ENCODE data around the gene ALPG.
A peak's percentile ranks its signal among the peaks of the same experiment; 100 is the strongest.
"Not testable (repeated sequence)": the region's sequence is repeated elsewhere in the genome, so short reads cannot be mapped to it uniquely, and the experiment has no call there.

ALPG gene

DNA sequence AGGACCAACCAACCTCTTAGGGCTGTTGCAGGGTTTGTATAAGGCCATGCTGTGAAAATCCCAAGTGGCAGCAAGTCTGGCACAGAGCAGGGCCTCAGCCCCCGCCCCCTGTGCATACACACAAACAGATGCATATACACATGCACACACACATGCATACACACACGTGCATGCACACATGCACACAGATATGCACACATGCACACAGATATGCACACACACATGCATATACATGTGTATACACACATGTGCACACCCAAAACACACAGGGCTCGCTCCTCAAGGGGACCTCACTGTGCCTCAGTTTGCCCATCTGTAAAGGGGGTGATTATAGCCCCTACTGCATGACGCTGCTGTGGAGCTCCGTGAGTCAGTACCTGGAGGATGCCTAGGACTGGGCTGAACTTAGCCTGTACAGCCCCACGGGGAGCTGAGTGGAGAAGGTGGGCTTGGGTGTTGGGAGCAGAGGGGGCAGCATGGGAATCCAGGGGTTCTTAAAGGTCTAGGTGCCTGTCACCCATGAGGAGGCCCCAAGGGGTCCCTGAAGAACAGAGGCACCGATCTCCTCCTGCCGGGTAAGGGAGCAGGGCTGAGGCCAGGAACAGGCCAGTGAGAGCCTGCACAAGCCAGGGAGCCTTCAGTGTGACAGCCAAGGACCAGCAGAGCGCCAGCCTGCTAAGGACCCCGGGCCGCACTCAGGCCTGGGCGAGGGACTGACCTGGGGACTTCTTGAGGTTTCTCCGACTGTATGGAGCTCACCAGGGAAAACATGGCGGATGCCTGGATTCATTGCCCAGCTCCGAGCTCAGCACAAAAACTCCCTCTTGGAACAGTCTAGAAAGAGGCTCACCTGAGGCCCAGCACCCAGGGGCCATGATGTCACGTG lies 25.3 kb downstream of the ALPG start:
- DNase-seq (ENCODE audit: low read depth), result no peak
- TF ChIP-seq CTCF (IDR thresholded peaks at IDR 0.05; ENCODE audit: control insufficient read depth, insufficient read depth, low read depth, low read length, missing control alignments), result no peak

DNA sequence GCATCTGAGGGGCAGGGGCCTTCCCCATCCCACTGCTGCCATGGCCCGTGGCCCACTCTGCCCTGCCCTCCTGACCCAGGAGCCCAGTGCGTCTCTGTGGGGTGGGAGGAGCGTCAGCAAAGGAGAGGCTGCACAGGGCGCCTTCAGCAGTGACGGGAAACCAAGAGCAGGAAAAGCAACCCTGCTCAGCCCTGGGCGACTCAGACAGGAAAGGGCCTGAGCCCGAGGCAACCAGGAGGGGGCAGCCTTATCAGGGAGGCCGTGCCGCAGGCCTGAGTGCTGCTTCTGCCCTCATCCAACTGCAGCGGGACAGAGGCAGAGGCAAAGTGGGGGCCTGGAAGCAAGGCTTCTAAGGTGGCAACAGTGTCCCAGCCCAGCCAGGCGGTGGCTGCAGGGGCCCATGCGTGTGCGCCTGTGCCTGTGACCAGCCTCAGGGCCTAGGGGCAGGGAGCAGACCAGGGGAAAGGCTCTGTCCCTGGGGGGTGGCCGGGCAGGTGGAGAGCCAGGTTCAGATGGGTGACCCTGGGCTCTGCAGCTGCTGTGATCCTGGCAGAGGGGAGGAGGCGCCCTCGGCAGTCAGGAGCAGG lies 26.0 kb downstream of the ALPG start:
- no peak for DNase-seq (ENCODE audit: low read depth)
- TF ChIP-seq CTCF (IDR thresholded peaks at IDR 0.05; ENCODE audit: control insufficient read depth, insufficient read depth, low read depth, low read length, missing control alignments), result peak; percentile 15
- no peak overlapping the region for H3K4me3 ChIP-seq (ENCODE audit: control insufficient read depth, low read depth, low read length)

More for the DNA sequence above, 25.3 kb downstream of the ALPG start:
- no peak overlapping the region for H3K4me3 ChIP-seq (ENCODE audit: control insufficient read depth, low read depth, low read length)

DNA sequence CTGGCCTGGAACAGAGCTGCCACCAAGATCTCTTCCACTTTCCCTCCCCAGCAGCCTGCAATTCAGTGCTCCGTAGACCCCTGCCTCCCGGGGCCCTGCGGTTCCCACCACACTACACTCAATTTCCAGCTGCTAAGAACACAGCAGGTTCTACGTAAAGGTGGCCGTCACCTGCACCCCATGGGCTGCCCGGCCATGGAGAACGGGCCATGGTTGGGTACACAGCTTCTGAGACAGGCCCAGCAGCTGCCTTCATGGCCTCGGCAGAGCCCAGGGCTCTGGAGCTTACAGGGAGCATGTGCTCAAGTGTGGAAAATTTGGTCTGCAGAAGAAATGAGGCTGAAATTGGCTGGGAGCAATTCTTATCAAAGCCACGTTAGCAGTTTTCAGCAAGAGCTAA lies 27.0 kb downstream of the ALPG start:
- not testable (repeated sequence) for H3K4me3 ChIP-seq (ENCODE audit: control insufficient read depth, low read depth, low read length); DNase-seq (ENCODE audit: low read depth)

DNA sequence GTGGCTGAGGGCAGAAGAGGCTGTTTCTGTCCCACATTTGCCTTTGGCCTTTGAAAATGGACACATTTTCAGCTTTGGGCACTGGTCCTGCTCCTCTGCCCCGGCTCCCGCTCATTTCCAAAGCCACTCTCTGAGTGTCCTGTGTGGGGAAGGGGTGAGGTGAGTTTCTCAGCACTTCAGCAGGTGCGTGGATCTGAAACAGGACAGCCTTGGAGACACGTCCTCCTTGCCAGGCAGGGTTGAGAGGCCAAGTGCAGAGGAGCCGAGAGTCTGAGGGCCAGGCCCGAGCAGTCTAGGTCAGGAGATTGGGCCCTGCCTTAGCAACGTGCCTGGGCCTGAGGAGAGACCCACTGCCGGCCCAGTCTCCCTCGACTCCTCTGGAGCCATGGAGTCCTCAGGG lies 27.4 kb downstream of the ALPG start:
- no peak for DNase-seq (ENCODE audit: low read depth)
- no peak overlapping the region for H3K4me3 ChIP-seq (ENCODE audit: control insufficient read depth, low read depth, low read length)
- TF ChIP-seq CTCF (IDR thresholded peaks at IDR 0.05; ENCODE audit: control insufficient read depth, insufficient read depth, low read depth, low read length, missing control alignments), result no peak

DNA sequence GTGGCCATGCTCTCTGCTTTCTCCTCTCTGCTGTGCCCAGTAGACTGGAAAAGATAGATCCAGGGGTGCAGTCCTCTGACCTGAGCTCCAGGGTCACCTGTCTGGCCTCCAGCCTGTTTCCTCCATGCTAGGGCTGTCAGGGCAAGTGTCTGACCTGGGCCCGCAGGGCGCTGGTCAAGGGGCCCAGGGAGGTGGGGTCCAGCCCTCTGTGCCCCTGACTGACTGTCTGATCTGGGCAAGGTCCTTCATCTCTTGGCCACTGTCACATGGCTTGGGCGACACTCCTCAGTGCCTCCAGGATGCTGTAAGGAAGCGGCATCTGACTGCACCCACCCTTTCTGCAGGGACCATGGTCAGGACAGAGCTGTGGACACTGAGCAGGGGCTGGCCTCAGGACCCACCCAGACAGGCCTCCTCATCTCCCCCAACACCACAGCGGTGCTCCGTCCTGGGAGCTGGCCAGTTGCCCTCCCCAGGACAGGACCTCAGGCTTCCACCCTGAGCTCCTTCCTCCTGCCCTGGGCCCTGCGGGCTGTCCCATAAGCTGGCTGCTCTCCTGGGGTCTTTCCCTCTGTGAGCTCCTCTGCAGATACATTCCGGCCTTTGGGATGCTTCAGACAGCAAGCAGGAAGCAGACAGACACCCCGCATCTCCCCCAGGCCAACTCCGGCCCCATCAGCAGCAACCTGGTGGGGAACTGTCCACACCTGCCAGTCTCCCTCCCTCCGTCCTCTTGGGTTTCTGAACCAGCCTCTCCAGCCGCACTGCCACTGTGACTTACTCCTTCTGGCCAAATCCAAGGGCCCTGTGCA lies 28.1 kb downstream of the ALPG start:
- no peak for DNase-seq (ENCODE audit: low read depth)
- H3K4me3 ChIP-seq (ENCODE audit: control insufficient read depth, low read depth, low read length), result no peak overlapping the region
- no peak for TF ChIP-seq CTCF (IDR thresholded peaks at IDR 0.05; ENCODE audit: control insufficient read depth, insufficient read depth, low read depth, low read length, missing control alignments)

DNA sequence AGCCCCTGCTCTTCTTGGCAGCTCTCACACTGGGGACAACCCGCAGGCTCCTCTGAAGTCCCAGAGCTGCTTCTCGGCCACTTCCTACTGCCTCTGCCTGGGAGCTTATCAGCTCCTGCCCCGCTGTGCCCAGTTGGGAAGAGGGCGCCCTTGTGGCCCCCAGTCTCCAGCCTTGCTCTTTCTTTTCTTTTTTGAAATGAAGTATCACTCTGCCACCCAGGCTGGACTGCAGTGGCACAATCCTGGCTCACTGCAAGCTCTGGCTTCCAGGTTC lies 28.7 kb downstream of the ALPG start:
- H3K4me3 ChIP-seq (ENCODE audit: control insufficient read depth, low read depth, low read length), result no peak overlapping the region
- no peak for TF ChIP-seq CTCF (IDR thresholded peaks at IDR 0.05; ENCODE audit: control insufficient read depth, insufficient read depth, low read depth, low read length, missing control alignments)
- DNase-seq (ENCODE audit: low read depth), result no peak

DNA sequence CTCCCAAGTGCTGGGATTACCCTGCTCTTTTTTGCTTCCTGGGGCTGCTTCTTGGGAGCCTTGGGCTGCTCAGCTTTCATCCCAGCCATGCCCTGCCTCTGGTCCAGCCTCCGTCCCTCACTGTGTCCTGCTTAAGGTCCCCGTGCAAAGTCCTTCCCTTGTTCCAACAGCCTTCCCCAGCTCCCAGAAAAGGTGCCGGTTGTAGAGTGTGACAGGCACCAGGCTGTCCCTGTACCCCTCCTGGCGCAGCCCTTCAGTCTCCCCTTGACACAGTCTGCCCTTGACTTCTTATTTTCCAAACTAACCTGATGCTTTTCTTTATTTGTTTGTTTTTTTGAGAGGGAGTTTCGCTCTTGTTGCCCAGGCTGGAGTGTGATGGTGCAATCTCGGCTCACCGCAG lies 29.2 kb downstream of the ALPG start:
- DNase-seq (ENCODE audit: low read depth), result no peak
- no peak overlapping the region for H3K4me3 ChIP-seq (ENCODE audit: control insufficient read depth, low read depth, low read length)
- TF ChIP-seq CTCF (IDR thresholded peaks at IDR 0.05; ENCODE audit: control insufficient read depth, insufficient read depth, low read depth, low read length, missing control alignments), result no peak
